A673 (cell line): ENCODE data around the gene AOC2. TPM values are rescaled to one million over a fixed set of nuclear protein-coding genes. Genes with fewer than 3 reads are reported as not detected.
"Not testable (repeated sequence)": the region's sequence is repeated elsewhere in the genome, so short reads cannot be mapped to it uniquely, and the experiment has no call there.

Experiments
- BruUV-seq: library from RNA; stranded (reverse); fragments of 400-500 nt; replicated peaks from 2 replicates; lab custom pipeline; 2021; lab: Mats Ljungman, UMichigan
- CTCF ChIA-PET: fragments of 300-600 bp; sonication (Branson Sonifier 250); formaldehyde crosslinking; loops from one replicate; lab custom pipeline; 2022; ENCODE audit warnings: antibody characterized with exemption; lab: Charles Lee
- POLR2A ChIA-PET: fragments of 300-600 bp; sonication (Branson Sonifier 250); formaldehyde crosslinking; loops from one replicate; lab custom pipeline; 2022; ENCODE audit warnings: antibody characterized with exemption; ENCODE audit not compliant: low non-redundant PET; lab: Charles Lee
- DNase-seq: peaks from one replicate; pipeline ENCODE4 v3.0.0-alpha.2; 2015; ENCODE audit warnings: low spot score
- H3K27ac ChIP-seq: fragments of 200-600 bp; sonication (generic); 2 replicates; pipeline ENCODE4 v1.5.1; 2016; ENCODE audit warnings: mixed run types, low read depth, mild to moderate bottlenecking, mixed read lengths, antibody characterized with exemption, low read length; ENCODE audit not compliant: poor library complexity, severe bottlenecking
- H3K27me3 ChIP-seq: fragments of 200-600 bp; sonication (generic); replicated peaks from 2 replicates; pipeline ENCODE4 v1.6.1; 2017; ENCODE audit warnings: mixed run types, low read depth, mild to moderate bottlenecking, mixed read lengths, antibody characterized with exemption, low read length; ENCODE audit not compliant: insufficient read depth, poor library complexity
- H3K36me3 ChIP-seq: fragments of 200-600 bp; sonication (generic); 2 replicates; pipeline ENCODE4 v1.6.1; 2016; ENCODE audit warnings: mixed run types, mild to moderate bottlenecking, mixed read lengths, antibody characterized with exemption, low read length; ENCODE audit not compliant: insufficient read depth, poor library complexity, severe bottlenecking
- H3K4me1 ChIP-seq: fragments of 200-600 bp; sonication (generic); 2 replicates; pipeline ENCODE4 v1.6.1; 2017; ENCODE audit warnings: mixed run types, mild to moderate bottlenecking, mixed read lengths, antibody characterized with exemption, low read length; ENCODE audit not compliant: insufficient read depth, poor library complexity, severe bottlenecking
- H3K4me3 ChIP-seq: fragments of 200-600 bp; sonication (generic); 2 replicates; pipeline ENCODE4 v1.5.1; 2016; ENCODE audit warnings: low read depth, mixed run types, mild to moderate bottlenecking, mixed read lengths, low read length; ENCODE audit not compliant: poor library complexity, severe bottlenecking
- H3K9me3 ChIP-seq: fragments of 200-600 bp; sonication (generic); 2 replicates; pipeline ENCODE4 v1.6.1; 2016; ENCODE audit warnings: mixed run types, low read depth, mild to moderate bottlenecking, mixed read lengths, antibody characterized with exemption, low read length; ENCODE audit not compliant: poor library complexity, severe bottlenecking
- CTCF ChIP-seq: fragments of 300-800, 200-600 bp; sonication (generic); conservative IDR thresholded peaks from 2 replicates; pipeline ENCODE4 v1.5.1; 2017; ENCODE audit warnings: low read depth, mild to moderate bottlenecking, antibody characterized with exemption, low read length, moderate library complexity, mixed read lengths
- EZH2 ChIP-seq: fragments of 200-600 bp; sonication (generic); IDR thresholded peaks from 2 replicates; pipeline ENCODE4 v1.6.1; 2017; ENCODE audit warnings: borderline replicate concordance, low read depth, mild to moderate bottlenecking, mixed read lengths, antibody characterized with exemption, low read length; ENCODE audit not compliant: poor library complexity, severe bottlenecking
- intact Hi-C: fragments of 100-400 bp; cut with micrococcal nuclease; formaldehyde crosslinking; loops from one replicate; pipeline ENCODE4 v1.10.0; 2022; ENCODE audit not compliant: unreplicated experiment
- total RNA-seq: library from RNA; stranded (reverse); gene quantifications from 2 replicates; pipeline ENCODE4 v1.2.3, GENCODE V29; 2021

The AOC2 gene
- total RNA-seq, 1 experiment from 2014 or later: 1.2 TPM

GRCh38 chr17:42883802-42884558 lies 39.6 kb downstream of the AOC2 start:
- Histone ChIP-seq H3K4me3 (no peak overlapping the region), H3K9me3 (no peaks in the 10 kb centered on the region), H3K36me3 (no peaks in the 10 kb centered on the region), H3K27me3 (no peaks in the 10 kb centered on the region), H3K27ac (no peak overlapping the region), H3K4me1 (no peaks in the 10 kb centered on the region)
- TF ChIP-seq EZH2 (no peak), CTCF (no peak)
- no TSS peak for BruUV-seq
- intact Hi-C loops: no loop called here
- ChIA-PET CTCF (no interaction called here), POLR2A (no interaction called here)
- DNase-seq: no peak

- H3K4me1 ChIP-seq, intact Hi-C loops, DNase-seq, H3K27ac ChIP-seq, H3K9me3 ChIP-seq, CTCF ChIA-PET, H3K36me3 ChIP-seq, BruUV-seq, POLR2A ChIA-PET, H3K4me3 ChIP-seq, H3K27me3 ChIP-seq: not testable (repeated sequence)
These were observed 41.4 kb downstream of the AOC2 start for GRCh38 chr17:42885806-42886205.

DNA sequence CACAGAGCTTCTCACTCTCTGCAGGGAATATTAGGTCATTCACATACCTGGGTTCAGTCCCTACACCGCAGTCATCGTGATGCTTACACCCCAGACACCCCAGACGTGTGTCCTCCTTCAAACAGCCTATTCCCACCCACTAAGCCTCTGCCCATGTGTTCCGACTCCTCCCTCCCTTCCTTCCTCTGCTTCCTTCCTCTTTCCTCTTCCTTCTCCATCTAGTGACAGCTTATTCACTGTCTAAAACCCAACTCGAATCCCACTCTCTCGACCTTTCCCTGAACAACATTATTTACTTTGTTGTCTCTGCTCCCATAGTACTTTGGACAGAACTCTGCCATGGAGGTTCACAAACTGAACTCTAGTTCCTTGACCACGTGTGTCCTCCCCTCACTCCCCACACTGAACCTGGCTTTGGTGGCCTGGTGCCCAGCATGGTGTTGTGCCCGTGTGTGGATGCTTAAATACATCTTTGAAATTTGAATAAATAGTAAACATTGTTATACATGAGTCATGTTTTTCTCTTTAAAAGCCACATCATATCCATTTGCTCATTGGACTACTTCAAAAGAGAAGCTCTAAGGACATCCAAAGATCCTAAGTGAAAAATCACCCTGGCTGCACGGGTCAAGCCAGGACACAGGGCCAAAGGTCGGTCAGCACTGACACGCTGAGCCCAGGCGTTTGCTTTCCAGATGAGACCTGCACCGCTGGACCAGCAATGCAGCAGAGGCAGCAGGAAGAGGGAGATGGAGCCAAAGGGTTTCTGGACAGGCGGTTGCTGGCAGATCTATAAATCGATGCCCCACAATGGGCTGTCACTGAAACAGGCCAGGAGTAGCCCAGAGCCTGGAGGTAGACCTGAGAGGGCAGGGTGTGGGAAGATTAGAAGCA lies 42.1 kb downstream of the AOC2 start:
- no TSS peak for BruUV-seq
- no peaks in the 10 kb centered on the region for H3K27me3 ChIP-seq
- no peaks in the 10 kb centered on the region for H3K9me3 ChIP-seq
- intact Hi-C loops: no loop called here
- no peak for DNase-seq
- TF ChIP-seq CTCF (no peak), EZH2 (no peak)
- no peaks in the 10 kb centered on the region for H3K4me1 ChIP-seq
- no peaks in the 10 kb centered on the region for H3K36me3 ChIP-seq
- H3K4me3 ChIP-seq: no peak overlapping the region
- POLR2A ChIA-PET: no interaction called here
- CTCF ChIA-PET: interaction anchor here (0.6 kb wide), 1 partner anchor 290 kb away, joined by 3 read pairs; no protein-coding TSS in a partner anchor
- no peak overlapping the region for H3K27ac ChIP-seq
